HG03432 (cell line): ENCODE data around the gene EFCC1.

Experiments used
- ATAC-seq: cut with Tn5 transposase; IDR thresholded peaks from one replicate; pipeline ENCODE4 v1.9.1; 2021; ENCODE audit warnings: mild to moderate bottlenecking, moderate library complexity; ENCODE audit not compliant: unreplicated experiment

The EFCC1 gene

GRCh38 chr3:129013491-129013891 lies 12.4 kb downstream of the EFCC1 start:
- no peak for ATAC-seq

- ATAC-seq: no peak
These were observed 13.0 kb downstream of the EFCC1 start for GRCh38 chr3:129014148-129014547.

- no peak for ATAC-seq
These were observed 13.8 kb downstream of the EFCC1 start for GRCh38 chr3:129014793-129015345.

- ATAC-seq: no peak
These were observed 14.4 kb downstream of the EFCC1 start for GRCh38 chr3:129015388-129016105.

- no peak for ATAC-seq
These were observed 15.2 kb downstream of the EFCC1 start for GRCh38 chr3:129016356-129016719.

- ATAC-seq: peak; percentile 74
These were observed 15.8 kb downstream of the EFCC1 start for GRCh38 chr3:129016720-129017483.

- no peak for ATAC-seq
These were observed 16.4 kb downstream of the EFCC1 start for GRCh38 chr3:129017484-129017899.

- ATAC-seq: no peak
These were observed 17.2 kb downstream of the EFCC1 start for GRCh38 chr3:129018271-129018670.

- no peak for ATAC-seq
These were observed 17.6 kb downstream of the EFCC1 start for GRCh38 chr3:129018751-129019150.

GRCh38 chr3:129019266-129019665 lies 18.2 kb downstream of the EFCC1 start:
- ATAC-seq: no peak

- no peak for ATAC-seq
These were observed 19.6 kb downstream of the EFCC1 start for GRCh38 chr3:129020691-129021090.

GRCh38 chr3:129021140-129021551 lies 20.0 kb downstream of the EFCC1 start:
- no peak for ATAC-seq

- ATAC-seq: no peak
These were observed 21.3 kb downstream of the EFCC1 start for GRCh38 chr3:129022114-129023007.

- ATAC-seq: no peak
These were observed 21.9 kb downstream of the EFCC1 start for GRCh38 chr3:129023008-129023358.

GRCh38 chr3:129023909-129024308 lies 22.8 kb downstream of the EFCC1 start:
- ATAC-seq: no peak

GRCh38 chr3:129025108-129025507 lies 24.0 kb downstream of the EFCC1 start:
- ATAC-seq: no peak

GRCh38 chr3:129025691-129026435 lies 24.8 kb downstream of the EFCC1 start:
- ATAC-seq: no peak

GRCh38 chr3:129026728-129027543 lies 25.8 kb downstream of the EFCC1 start:
- peak; percentile 99 for ATAC-seq

- no peak for ATAC-seq
These were observed 26.4 kb downstream of the EFCC1 start for GRCh38 chr3:129027544-129027880.

- no peak for ATAC-seq
These were observed 27.8 kb downstream of the EFCC1 start for GRCh38 chr3:129028866-129029265.
